GM20000 (cell line): ENCODE measurements around the gene APH1A.

Experiments
- DNase-seq: peaks from one replicate; pipeline ENCODE4 v3.0.0; 2012; ENCODE audit warnings: low spot score
- CTCF ChIP-seq: IDR thresholded peaks from 2 replicates; pipeline ENCODE4 v1.5.1; 2012; ENCODE audit warnings: mild to moderate bottlenecking, control low read depth; ENCODE audit errors: extremely low read depth, missing control alignments

Gene APH1A

GRCh38 chr1:150267896-150268295 lies 920 bp downstream of the APH1A start:
- TF ChIP-seq CTCF = no peak
- no peak for DNase-seq

- DNase-seq = no peak
- TF ChIP-seq CTCF = no peak
These were observed 5.3 kb downstream of the APH1A start for GRCh38 chr1:150263549-150263948.

GRCh38 chr1:150262388-150263320 lies 6.2 kb downstream of the APH1A start:
- DNase-seq = no peak
- no peak for TF ChIP-seq CTCF

GRCh38 chr1:150261367-150261766 lies 7.4 kb downstream of the APH1A start:
- no peak for TF ChIP-seq CTCF
- no peak for DNase-seq

- no peak for DNase-seq
- no peak for TF ChIP-seq CTCF
These were observed 8.8 kb downstream of the APH1A start for GRCh38 chr1:150259758-150260669.

- DNase-seq = no peak
- TF ChIP-seq CTCF = no peak
These were observed 9.6 kb downstream of the APH1A start for GRCh38 chr1:150259217-150259616.
